GM18519 (cell line): ENCODE results near the gene SLC25A28.

ENCODE experiments used
- ATAC-seq: cut with Tn5 transposase; IDR thresholded peaks from one replicate; pipeline ENCODE4 v1.9.1; 2021; ENCODE audit warnings: mild to moderate bottlenecking, moderate library complexity; ENCODE audit not compliant: unreplicated experiment, low FRiP score

SLC25A28 gene

GRCh38 chr10:99619851-99620710 lies at the start of gene SLC25A28:
Gene SLC25A28 (minus strand): TSS chr10:99620439. CDS start chr10:99620335, 104 bp downstream.
- no peak for ATAC-seq

- ATAC-seq: no peak
Measured at GRCh38 chr10:99667108-99667751, 47.0 kb upstream of the SLC25A28 start.

- ATAC-seq: no peak
Measured at GRCh38 chr10:99665304-99665703, 45.1 kb upstream of the SLC25A28 start.

- ATAC-seq: no peak
Measured at GRCh38 chr10:99661377-99661763, 41.1 kb upstream of the SLC25A28 start.

GRCh38 chr10:99660662-99661376 lies 40.6 kb upstream of the SLC25A28 start:
- no peak for ATAC-seq

GRCh38 chr10:99659868-99660366 lies 39.7 kb upstream of the SLC25A28 start:
- no peak for ATAC-seq

GRCh38 chr10:99659031-99659867 lies 39.0 kb upstream of the SLC25A28 start, which contains the start of gene ENTPD7:
Gene ENTPD7 (plus strand): TSS chr10:99659509. CDS start chr10:99659957, 448 bp downstream.
- ATAC-seq: peak; percentile 98

- ATAC-seq: no peak
Measured at GRCh38 chr10:99658622-99659030, 38.4 kb upstream of the SLC25A28 start.

GRCh38 chr10:99656199-99657064 lies 36.2 kb upstream of the SLC25A28 start:
- no peak for ATAC-seq

GRCh38 chr10:99654390-99655175 lies 34.3 kb upstream of the SLC25A28 start:
- no peak for ATAC-seq

- ATAC-seq: no peak
Measured at GRCh38 chr10:99652800-99653390, 32.7 kb upstream of the SLC25A28 start.

- ATAC-seq: no peak
Measured at GRCh38 chr10:99648717-99649116, 28.5 kb upstream of the SLC25A28 start.

GRCh38 chr10:99647601-99648151 lies 27.4 kb upstream of the SLC25A28 start:
- ATAC-seq: no peak

GRCh38 chr10:99633832-99634231 lies 13.6 kb upstream of the SLC25A28 start:
- ATAC-seq: no peak

GRCh38 chr10:99631496-99631895 lies 11.3 kb upstream of the SLC25A28 start:
- no peak for ATAC-seq

GRCh38 chr10:99630991-99631390 lies 10.8 kb upstream of the SLC25A28 start:
- no peak for ATAC-seq

- no peak for ATAC-seq
Measured at GRCh38 chr10:99630433-99630832, 10.2 kb upstream of the SLC25A28 start.

- no peak for ATAC-seq
Measured at GRCh38 chr10:99629625-99629978, 9.4 kb upstream of the SLC25A28 start.
